Measurements from ENCODE around the gene ZNF224.

Gene ZNF224

DNA sequence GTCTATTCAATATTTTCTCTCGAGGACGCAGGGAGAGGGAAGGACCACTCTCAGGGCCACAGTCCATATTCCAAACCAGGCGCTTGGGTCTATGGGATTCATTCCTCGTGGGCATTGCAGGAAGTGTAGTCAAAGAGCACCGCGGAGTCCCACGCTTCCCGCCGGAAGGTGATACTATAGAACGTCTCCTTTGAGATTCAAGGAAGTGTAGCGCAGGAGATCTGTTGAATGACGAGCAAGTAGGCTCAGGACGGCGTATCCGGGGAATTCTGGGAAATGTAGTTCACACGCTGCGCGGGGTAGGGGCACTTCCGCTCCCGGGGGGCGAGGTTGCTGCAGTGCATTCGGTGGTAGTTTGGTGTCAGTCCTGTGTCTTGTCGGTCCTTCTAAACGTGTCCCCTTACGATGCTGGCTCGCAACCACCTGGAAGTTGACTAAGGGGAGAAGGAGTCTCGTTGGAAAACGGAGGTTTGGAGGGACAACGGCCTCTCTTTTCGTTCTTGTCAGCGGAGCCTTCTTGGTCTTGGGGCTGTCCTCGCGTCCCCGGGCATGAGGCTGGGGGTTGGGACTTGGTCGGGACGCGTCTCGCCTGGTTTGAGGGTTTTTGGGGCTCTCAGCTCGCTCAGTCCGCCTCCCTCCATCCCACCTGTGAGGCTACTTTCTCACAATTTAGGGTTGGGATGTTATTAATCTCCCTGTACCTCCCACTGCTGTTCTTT, 22.2 kb upstream of the ZNF224 start, which contains the start of gene ZNF284:
ZNF284 (plus strand) TSS at position 336 of the 719 bp plus-strand sequence. CDS start 4,231 bp downstream, outside the sequence.
- peak; percentile 61 for DNase-seq (ENCODE audit: insufficient read length, low spot score)
- FAIRE-seq = peak; percentile 95
- TF ChIP-seq TAF1 (IDR thresholded peaks at IDR 0.05; ENCODE audit: low read depth, low read length) (no peak), POLR2AphosphoS5 (IDR thresholded peaks at IDR 0.05; ENCODE audit: low read depth, low read length) (no peak), SPI1 (IDR thresholded peaks at IDR 0.05; ENCODE audit: low read depth, low read length) (peak; percentile 82), POU2F2 (IDR thresholded peaks at IDR 0.05; ENCODE audit: low read depth, low read length) (no peak), POLR2A (IDR thresholded peaks at IDR 0.05; ENCODE audit: low read depth, low read length) (no peak), PAX5 (IDR thresholded peaks at IDR 0.05; ENCODE audit: insufficient read depth, low read length, severe bottlenecking) (no peak)

- TF ChIP-seq POLR2A (IDR thresholded peaks at IDR 0.05; ENCODE audit: low read depth, low read length) (no peak), POU2F2 (IDR thresholded peaks at IDR 0.05; ENCODE audit: low read depth, low read length) (no peak), TAF1 (IDR thresholded peaks at IDR 0.05; ENCODE audit: low read depth, low read length) (no peak), PAX5 (IDR thresholded peaks at IDR 0.05; ENCODE audit: insufficient read depth, low read length, severe bottlenecking) (no peak), POLR2AphosphoS5 (IDR thresholded peaks at IDR 0.05; ENCODE audit: low read depth, low read length) (no peak), SPI1 (IDR thresholded peaks at IDR 0.05; ENCODE audit: low read depth, low read length) (no peak)
- FAIRE-seq (no peak), DNase-seq (ENCODE audit: insufficient read length, low spot score) (no peak)
Observed at GRCh38 chr19:44072543-44073401, 21.4 kb upstream of the ZNF224 start.

DNA sequence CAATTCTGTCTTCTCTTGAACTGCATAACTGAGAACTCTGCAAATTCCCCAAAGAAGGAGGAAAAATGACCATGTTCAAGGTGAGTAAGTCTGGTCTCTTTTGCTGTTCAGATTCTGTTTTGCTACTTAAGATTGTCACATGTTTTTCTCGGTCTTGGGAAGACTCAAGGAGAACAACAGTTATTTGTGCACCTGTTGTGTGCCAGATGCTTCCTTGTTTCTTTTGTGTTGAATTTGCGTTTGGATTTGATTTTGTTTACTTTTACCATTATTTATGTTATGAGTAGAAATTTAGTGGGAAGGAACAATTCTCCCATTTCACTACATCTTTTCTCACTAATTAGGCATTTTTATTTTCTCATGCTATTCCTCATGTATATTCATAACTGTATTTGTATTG, 17.8 kb upstream of the ZNF224 start:
- FAIRE-seq (no peak), DNase-seq (ENCODE audit: insufficient read length, low spot score) (no peak)
- no peak for TF ChIP-seq PAX5 (IDR thresholded peaks at IDR 0.05; ENCODE audit: insufficient read depth, low read length, severe bottlenecking)
- no peak for TF ChIP-seq POLR2A (IDR thresholded peaks at IDR 0.05; ENCODE audit: low read depth, low read length)
- no peak for TF ChIP-seq TAF1 (IDR thresholded peaks at IDR 0.05; ENCODE audit: low read depth, low read length)
- TF ChIP-seq POLR2AphosphoS5 (IDR thresholded peaks at IDR 0.05; ENCODE audit: low read depth, low read length) = no peak
- no peak for TF ChIP-seq SPI1 (IDR thresholded peaks at IDR 0.05; ENCODE audit: low read depth, low read length)
- TF ChIP-seq POU2F2 (IDR thresholded peaks at IDR 0.05; ENCODE audit: low read depth, low read length) = no peak

DNA sequence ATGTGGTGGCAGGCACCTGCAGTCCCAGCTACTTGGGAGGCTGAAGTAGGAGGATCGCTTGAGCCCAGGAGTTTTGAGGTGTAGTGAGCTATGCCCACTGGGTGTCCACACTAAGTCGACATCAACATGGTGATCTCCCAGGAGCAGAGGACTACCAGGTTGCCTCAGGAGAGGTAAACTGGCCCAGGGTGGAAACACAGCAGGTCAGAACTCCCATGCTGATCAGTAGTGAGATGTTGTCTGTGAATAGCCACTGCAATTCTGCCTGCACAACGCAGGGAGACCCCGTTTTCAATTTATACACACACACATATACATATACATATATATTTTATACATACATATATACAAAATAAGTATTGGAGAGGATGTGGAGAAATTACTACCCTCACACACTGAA, 2.1 kb upstream of the ZNF224 start:
- FAIRE-seq = no peak
- no peak for TF ChIP-seq PAX5 (IDR thresholded peaks at IDR 0.05; ENCODE audit: insufficient read depth, low read length, severe bottlenecking)
- no peak for DNase-seq (ENCODE audit: insufficient read length, low spot score)

DNA sequence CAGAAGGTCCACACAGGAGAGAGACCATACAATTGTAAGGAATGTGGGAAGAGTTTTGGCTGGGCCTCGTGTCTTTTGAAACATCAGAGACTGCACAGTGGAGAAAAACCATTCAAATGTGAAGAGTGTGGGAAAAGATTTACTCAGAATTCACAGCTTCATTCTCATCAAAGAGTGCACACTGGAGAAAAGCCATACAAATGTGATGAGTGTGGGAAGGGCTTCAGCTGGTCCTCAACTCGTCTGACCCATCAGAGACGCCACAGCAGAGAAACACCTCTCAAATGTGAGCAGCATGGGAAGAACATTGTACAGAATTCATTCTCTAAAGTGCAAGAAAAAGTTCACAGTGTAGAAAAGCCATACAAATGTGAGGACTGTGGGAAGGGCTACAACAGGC, 13.6 kb downstream of the ZNF224 start:
- TF ChIP-seq POU2F2 (IDR thresholded peaks at IDR 0.05; ENCODE audit: low read depth, low read length) = no peak
- no peak for TF ChIP-seq POLR2AphosphoS5 (IDR thresholded peaks at IDR 0.05; ENCODE audit: low read depth, low read length)
- no peak for TF ChIP-seq TAF1 (IDR thresholded peaks at IDR 0.05; ENCODE audit: low read depth, low read length)
- TF ChIP-seq PAX5 (IDR thresholded peaks at IDR 0.05; ENCODE audit: insufficient read depth, low read length, severe bottlenecking) = no peak
- no peak for TF ChIP-seq SPI1 (IDR thresholded peaks at IDR 0.05; ENCODE audit: low read depth, low read length)
- TF ChIP-seq POLR2A (IDR thresholded peaks at IDR 0.05; ENCODE audit: low read depth, low read length) = no peak
- FAIRE-seq = no peak
- no peak for DNase-seq (ENCODE audit: insufficient read length, low spot score)

GRCh38 chr19:44109458-44109857, 15.3 kb downstream of the ZNF224 start:
- FAIRE-seq (no peak), DNase-seq (ENCODE audit: insufficient read length, low spot score) (no peak)
- TF ChIP-seq POLR2AphosphoS5 (IDR thresholded peaks at IDR 0.05; ENCODE audit: low read depth, low read length) = no peak
- no peak for TF ChIP-seq SPI1 (IDR thresholded peaks at IDR 0.05; ENCODE audit: low read depth, low read length)

- DNase-seq (ENCODE audit: insufficient read length, low spot score) (no peak), FAIRE-seq (no peak)
- TF ChIP-seq POLR2A (IDR thresholded peaks at IDR 0.05; ENCODE audit: low read depth, low read length) (no peak), POU2F2 (IDR thresholded peaks at IDR 0.05; ENCODE audit: low read depth, low read length) (peak; percentile 82)
Observed at GRCh38 chr19:44111910-44112463, 17.8 kb downstream of the ZNF224 start.

- no peak for FAIRE-seq
- no peak for TF ChIP-seq POLR2AphosphoS5 (IDR thresholded peaks at IDR 0.05; ENCODE audit: low read depth, low read length)
- TF ChIP-seq POLR2A (IDR thresholded peaks at IDR 0.05; ENCODE audit: low read depth, low read length) = no peak
- TF ChIP-seq PAX5 (IDR thresholded peaks at IDR 0.05; ENCODE audit: insufficient read depth, low read length, severe bottlenecking) = no peak
- no peak for TF ChIP-seq SPI1 (IDR thresholded peaks at IDR 0.05; ENCODE audit: low read depth, low read length)
- no peak for TF ChIP-seq POU2F2 (IDR thresholded peaks at IDR 0.05; ENCODE audit: low read depth, low read length)
- no peak for TF ChIP-seq TAF1 (IDR thresholded peaks at IDR 0.05; ENCODE audit: low read depth, low read length)
- no peak for DNase-seq (ENCODE audit: insufficient read length, low spot score)
Observed at GRCh38 chr19:44112802-44113137, 18.6 kb downstream of the ZNF224 start.

- peak; percentile 93 for FAIRE-seq
- TF ChIP-seq TAF1 (IDR thresholded peaks at IDR 0.05; ENCODE audit: low read depth, low read length) (peak; percentile 47; the same call in 1 of the 2 replicates), POLR2A (IDR thresholded peaks at IDR 0.05; ENCODE audit: low read depth, low read length) (no peak), POLR2AphosphoS5 (IDR thresholded peaks at IDR 0.05; ENCODE audit: low read depth, low read length) (no peak; the same call in 1 of the 2 replicates), SPI1 (IDR thresholded peaks at IDR 0.05; ENCODE audit: low read depth, low read length) (peak; percentile 83), POU2F2 (IDR thresholded peaks at IDR 0.05; ENCODE audit: low read depth, low read length) (peak; percentile 37; the same call in 1 of the 2 replicates), PAX5 (IDR thresholded peaks at IDR 0.05; ENCODE audit: insufficient read depth, low read length, severe bottlenecking) (peak; percentile 74)
- peak; percentile 69 for DNase-seq (ENCODE audit: insufficient read length, low spot score)
Observed at GRCh38 chr19:44113138-44113783, 19.1 kb downstream of the ZNF224 start, which contains the start of gene ZNF225. TSS of gene ZNF225 (plus strand) at chr19:44113399. CDS start at chr19:44115828, 2,429 bp downstream.

Data from GM12891 (cell line).